Measurements from ENCODE around the gene SLC37A1.

The SLC37A1 gene

DNA sequence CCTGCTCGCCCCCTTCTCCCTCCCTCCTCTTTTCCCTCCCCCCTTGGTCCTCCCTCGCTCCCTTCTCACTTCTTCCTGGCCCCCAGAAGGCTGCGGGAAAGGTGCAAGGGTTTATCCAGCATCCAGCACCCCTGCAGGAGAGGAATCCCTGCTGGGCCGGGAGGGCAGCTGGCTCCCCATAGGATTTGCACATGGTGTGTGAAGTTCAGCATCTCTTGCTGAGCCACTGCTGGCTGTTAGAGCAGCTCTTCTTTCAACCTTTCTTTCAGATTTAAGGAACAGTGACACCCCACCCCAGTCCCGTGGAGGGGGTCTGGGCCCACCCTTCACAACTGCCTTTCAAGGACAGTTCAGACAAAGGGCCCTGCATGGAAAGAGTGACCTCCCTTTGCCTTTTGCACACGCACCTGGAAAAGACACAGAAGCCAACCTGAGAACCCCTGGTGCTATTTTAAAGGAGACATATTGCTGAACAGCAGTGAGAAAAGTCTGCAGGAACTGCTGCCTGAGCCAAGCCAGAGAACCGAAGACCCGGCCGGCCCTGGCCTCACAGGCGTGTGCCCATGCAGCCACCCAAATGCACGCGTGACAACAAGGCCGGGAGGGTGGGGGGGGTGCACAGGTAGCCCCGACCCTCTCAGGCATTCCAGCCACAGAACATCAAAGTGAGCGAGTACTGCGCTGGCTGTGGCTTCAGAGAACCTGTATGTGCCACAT lies 66.6 kb downstream of the SLC37A1 start:
- no peak overlapping the region for H3K4me3 ChIP-seq (ENCODE audit: low read length)
- DNase-seq (ENCODE audit: low read depth), result no peak
- TF ChIP-seq, protein P1, sequence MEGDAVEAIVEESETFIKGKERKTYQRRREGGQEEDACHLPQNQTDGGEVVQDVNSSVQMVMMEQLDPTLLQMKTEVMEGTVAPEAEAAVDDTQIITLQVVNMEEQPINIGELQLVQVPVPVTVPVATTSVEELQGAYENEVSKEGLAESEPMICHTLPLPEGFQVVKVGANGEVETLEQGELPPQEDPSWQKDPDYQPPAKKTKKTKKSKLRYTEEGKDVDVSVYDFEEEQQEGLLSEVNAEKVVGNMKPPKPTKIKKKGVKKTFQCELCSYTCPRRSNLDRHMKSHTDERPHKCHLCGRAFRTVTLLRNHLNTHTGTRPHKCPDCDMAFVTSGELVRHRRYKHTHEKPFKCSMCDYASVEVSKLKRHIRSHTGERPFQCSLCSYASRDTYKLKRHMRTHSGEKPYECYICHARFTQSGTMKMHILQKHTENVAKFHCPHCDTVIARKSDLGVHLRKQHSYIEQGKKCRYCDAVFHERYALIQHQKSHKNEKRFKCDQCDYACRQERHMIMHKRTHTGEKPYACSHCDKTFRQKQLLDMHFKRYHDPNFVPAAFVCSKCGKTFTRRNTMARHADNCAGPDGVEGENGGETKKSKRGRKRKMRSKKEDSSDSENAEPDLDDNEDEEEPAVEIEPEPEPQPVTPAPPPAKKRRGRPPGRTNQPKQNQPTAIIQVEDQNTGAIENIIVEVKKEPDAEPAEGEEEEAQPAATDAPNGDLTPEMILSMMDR (conservative IDR thresholded peaks at IDR 0.05; ENCODE audit: low read depth, low read length), result no peak

DNA sequence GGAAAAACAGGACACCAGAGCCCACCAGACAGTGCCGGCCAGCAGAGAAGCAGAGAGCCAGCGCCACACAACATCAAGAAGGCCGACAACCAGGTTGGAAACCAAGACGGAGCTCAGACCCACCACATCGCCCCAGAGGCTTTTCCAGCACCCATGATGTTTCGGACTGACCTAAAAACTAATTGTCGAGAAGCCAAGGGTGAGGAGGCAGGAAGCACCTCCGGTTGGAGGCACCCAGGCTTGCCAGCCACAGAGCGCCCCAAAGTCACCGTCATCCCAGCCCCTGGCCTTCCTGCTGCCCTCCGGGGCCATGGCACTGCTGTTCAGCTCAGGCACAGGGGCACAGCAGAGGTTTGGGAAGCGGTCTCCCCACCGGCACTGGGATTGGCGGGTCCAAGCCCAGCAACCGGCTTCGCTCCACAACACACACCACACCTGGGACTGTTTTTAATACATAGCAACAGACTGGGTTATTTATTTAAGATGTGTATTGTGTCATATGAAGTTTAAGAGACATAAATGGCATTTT lies 67.2 kb downstream of the SLC37A1 start:
- no peak overlapping the region for H3K4me3 ChIP-seq (ENCODE audit: low read length)
- TF ChIP-seq, protein P1 (conservative IDR thresholded peaks at IDR 0.05; ENCODE audit: low read depth, low read length), result no peak
- no peak for DNase-seq (ENCODE audit: low read depth)

DNA sequence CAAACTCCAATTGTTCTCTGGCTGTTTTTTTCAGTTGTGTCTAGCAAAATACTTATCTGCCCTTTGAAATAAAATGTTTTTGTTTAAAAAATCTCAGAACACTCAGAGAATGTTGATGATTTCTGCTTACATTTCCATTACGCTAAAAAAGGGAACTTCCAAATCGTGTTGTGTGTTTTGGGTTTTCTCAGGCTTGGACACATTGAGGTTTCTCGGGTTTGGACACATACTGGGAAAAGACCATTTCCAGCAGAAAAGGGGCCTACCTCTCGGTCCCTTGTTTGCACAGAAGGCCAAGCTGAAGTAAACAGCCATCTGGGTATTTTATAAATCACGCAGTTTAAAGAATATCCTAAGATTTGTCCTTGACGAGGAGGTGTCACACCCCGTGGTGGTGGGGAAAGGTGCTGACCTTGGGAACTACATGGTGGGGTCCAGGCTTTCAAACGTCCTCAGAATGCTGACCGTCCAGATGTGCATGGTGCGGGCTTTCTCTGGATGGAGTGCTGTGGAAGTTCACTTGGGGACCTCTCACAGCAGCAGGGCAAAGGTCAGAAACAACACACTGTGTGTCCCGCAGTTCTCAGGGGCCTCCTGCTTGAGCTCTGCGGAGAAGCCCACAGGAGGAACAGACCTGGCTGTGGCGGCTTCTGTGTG lies 67.8 kb downstream of the SLC37A1 start:
- DNase-seq (ENCODE audit: low read depth), result no peak
- TF ChIP-seq, protein P1 (conservative IDR thresholded peaks at IDR 0.05; ENCODE audit: low read depth, low read length), result no peak
- H3K4me3 ChIP-seq (ENCODE audit: low read length), result no peak overlapping the region

DNA sequence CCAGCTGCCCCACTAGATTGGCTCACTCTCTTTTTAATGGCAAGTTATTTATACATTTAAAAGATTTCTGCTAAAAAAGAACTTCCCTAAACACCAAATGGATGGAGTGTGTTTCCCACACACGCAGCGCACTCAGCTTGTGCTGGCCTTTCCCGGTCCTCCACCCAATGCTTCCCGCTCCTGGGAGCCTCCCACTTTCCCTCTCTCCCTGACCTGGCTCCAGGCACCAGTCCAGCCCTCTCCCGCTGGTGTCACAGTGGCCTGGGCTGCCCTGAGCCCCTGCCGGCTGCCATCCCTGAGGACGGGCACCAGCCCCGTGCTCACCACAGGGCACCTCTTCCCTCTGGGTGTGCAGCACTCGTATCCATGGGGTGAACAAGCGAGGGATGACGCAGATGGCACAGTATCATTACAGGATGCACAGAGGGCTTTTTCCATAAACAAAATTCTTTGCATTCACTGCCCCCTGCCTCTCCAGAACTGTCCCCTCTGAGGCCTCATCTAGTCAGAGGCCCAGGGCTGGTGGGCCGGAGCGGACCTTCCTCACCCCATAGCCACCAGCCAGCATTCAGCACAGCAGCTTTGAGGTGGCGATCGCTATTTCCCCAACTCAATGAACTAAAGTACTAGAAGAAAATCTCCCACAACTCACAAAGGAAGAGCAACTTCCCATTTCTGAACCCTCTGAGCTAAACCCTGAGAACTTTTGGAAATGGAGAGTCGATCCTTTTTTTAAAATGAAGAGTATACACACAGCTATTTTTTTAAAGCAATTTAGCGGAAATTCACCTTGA lies 68.5 kb downstream of the SLC37A1 start:
- no peak for DNase-seq (ENCODE audit: low read depth)
- H3K4me3 ChIP-seq (ENCODE audit: low read length), result no peak overlapping the region
- TF ChIP-seq, protein P1 (conservative IDR thresholded peaks at IDR 0.05; ENCODE audit: low read depth, low read length), result no peak

DNA sequence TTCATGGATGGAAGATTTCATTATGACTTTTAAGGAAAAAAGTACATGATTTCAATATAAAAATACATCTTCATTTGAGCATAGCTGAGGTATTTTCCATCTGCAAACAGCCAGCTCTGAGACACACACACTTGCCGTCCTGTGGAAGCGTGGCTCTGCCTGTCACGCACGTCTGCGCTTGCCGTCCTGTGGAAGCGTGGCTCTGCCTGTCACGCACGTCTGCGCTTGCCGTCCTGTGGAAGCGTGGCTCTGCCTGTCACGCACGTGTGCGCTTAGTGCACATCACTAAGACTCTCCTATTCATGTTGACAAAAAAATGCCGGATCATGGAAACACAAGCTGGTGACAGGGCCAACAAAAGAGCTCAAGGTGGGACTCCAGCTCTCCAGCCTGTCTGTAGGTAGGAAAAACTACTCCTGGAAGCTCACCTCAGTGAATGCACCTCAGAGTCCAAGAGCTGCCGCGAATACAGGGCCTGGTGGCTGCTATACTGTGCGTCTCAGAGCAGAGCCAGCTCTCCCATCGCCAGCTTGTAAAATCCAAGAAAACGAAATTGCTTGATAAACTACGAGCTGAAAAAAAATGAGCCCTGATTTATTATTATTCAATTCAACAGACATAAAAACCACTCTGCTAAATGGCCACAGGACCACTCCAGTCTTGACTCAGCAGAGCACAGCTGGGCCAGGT lies 69.3 kb downstream of the SLC37A1 start:
- TF ChIP-seq, protein P1 (conservative IDR thresholded peaks at IDR 0.05; ENCODE audit: low read depth, low read length), result no peak
- DNase-seq (ENCODE audit: low read depth), result no peak

DNA sequence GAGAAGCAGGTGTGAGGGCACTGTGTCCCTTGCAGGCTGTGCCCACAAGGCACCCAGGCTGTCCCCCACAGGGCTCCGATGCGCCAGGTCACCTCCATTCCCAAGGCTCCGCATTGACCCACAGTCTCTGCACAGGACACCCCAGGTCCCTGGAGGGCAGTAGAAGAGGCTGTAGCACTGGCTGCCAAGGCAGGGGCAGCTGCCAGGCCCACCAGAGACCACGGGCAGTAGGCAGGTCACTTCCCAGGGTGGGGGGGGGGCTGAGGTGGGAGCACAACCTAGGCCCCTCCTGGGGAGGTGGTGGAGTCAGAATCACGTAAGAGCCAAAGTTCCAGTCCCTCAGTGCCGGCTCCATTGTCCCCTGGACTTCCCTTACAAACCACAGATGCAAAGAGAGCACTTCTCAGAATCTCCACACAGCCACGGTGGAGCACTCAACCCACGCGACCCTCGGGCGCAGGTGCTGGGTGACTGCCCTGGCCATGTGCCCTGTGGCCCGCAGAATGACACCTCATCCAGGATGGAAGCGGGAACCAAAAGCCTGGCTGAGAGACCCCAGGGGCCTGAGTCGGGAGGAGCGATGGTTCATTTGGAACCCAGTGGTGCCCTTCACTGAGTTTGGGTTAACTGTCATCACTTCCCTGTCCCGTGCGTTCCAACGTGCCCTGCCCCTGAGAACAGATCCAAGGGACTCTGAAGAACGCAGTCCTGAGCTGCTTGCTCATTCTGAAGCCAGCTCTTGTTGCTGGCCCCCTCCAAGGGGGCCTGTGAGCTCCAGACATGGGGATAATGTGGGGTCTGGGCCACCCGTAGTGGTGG lies 70.0 kb downstream of the SLC37A1 start:
- DNase-seq (ENCODE audit: low read depth), result no peak
- no peak overlapping the region for H3K4me3 ChIP-seq (ENCODE audit: low read length)
- TF ChIP-seq, protein P1 (conservative IDR thresholded peaks at IDR 0.05; ENCODE audit: low read depth, low read length), result no peak

More for the DNA sequence above, 69.3 kb downstream of the SLC37A1 start:
- H3K4me3 ChIP-seq (ENCODE audit: low read length), result no peak overlapping the region

Data from retinal pigment epithelial cell (primary cell).